ENCODE measurements around the gene MTERF4.

Gene MTERF4

GRCh38 chr2:241102239-241102803 lies at the start of gene MTERF4:
Gene MTERF4 (minus strand): TSS chr2:241102287. CDS start chr2:241102273, 14 bp downstream.
- peak; percentile 47 for DNase-seq (ENCODE audit: low read depth, low spot score)

GRCh38 chr2:241150660-241151530 lies 48.8 kb upstream of the MTERF4 start:
- DNase-seq (ENCODE audit: low read depth, low spot score): no peak

GRCh38 chr2:241149925-241150659 lies 48.0 kb upstream of the MTERF4 start, which contains the start of gene PPP1R7:
Gene PPP1R7 (plus strand): TSS chr2:241150467. CDS start chr2:241150496, 29 bp downstream.
- peak; percentile 79 for DNase-seq (ENCODE audit: low read depth, low spot score)

- no peak for DNase-seq (ENCODE audit: low read depth, low spot score)
Observed at GRCh38 chr2:241149675-241149924, 47.5 kb upstream of the MTERF4 start.

GRCh38 chr2:241148891-241149674 lies 47.0 kb upstream of the MTERF4 start, which contains the start of gene PASK:
Gene PASK (minus strand): TSS chr2:241149472. CDS start chr2:241143032, 6,440 bp downstream.
- peak; percentile 72 for DNase-seq (ENCODE audit: low read depth, low spot score)

- no peak for DNase-seq (ENCODE audit: low read depth, low spot score)
Observed at GRCh38 chr2:241148239-241148638, 46.2 kb upstream of the MTERF4 start.

- no peak for DNase-seq (ENCODE audit: low read depth, low spot score)
Observed at GRCh38 chr2:241147336-241147735, 45.2 kb upstream of the MTERF4 start.

GRCh38 chr2:241146286-241146685 lies 44.2 kb upstream of the MTERF4 start:
- DNase-seq (ENCODE audit: low read depth, low spot score): no peak

- DNase-seq (ENCODE audit: low read depth, low spot score): no peak
Observed at GRCh38 chr2:241142593-241142992, 40.5 kb upstream of the MTERF4 start.

- DNase-seq (ENCODE audit: low read depth, low spot score): no peak
Observed at GRCh38 chr2:241142063-241142462, 40.0 kb upstream of the MTERF4 start.

- DNase-seq (ENCODE audit: low read depth, low spot score): no peak
Observed at GRCh38 chr2:241141214-241141770, 39.2 kb upstream of the MTERF4 start.

- DNase-seq (ENCODE audit: low read depth, low spot score): no peak
Observed at GRCh38 chr2:241140445-241140840, 38.4 kb upstream of the MTERF4 start.

GRCh38 chr2:241139531-241140444 lies 37.7 kb upstream of the MTERF4 start:
- DNase-seq (ENCODE audit: low read depth, low spot score): no peak

GRCh38 chr2:241138471-241138870 lies 36.4 kb upstream of the MTERF4 start:
- no peak for DNase-seq (ENCODE audit: low read depth, low spot score)

GRCh38 chr2:241137276-241138190 lies 35.4 kb upstream of the MTERF4 start:
- no peak for DNase-seq (ENCODE audit: low read depth, low spot score)

GRCh38 chr2:241136661-241137260 lies 34.7 kb upstream of the MTERF4 start:
- DNase-seq (ENCODE audit: low read depth, low spot score): no peak

- DNase-seq (ENCODE audit: low read depth, low spot score): no peak
Observed at GRCh38 chr2:241136191-241136590, 34.1 kb upstream of the MTERF4 start.

GRCh38 chr2:241135737-241136136 lies 33.6 kb upstream of the MTERF4 start:
- DNase-seq (ENCODE audit: low read depth, low spot score): no peak

- no peak for DNase-seq (ENCODE audit: low read depth, low spot score)
Observed at GRCh38 chr2:241134711-241135110, 32.6 kb upstream of the MTERF4 start.
